Transverse colon (tissue), 4 donors: ENCODE data around the gene CSNK1D. TPM values are rescaled to one million over a fixed set of nuclear protein-coding genes. Genes with fewer than 3 reads are reported as not detected.
"Not testable (repeated sequence)": the region's sequence is repeated elsewhere in the genome, so short reads cannot be mapped to it uniquely, and the experiment has no call there.

Source experiments
- DNase-seq: peaks from one replicate; pipeline ENCODE4 v3.0.0-alpha.2; 2019
- H3K27ac ChIP-seq, 4 donors: fragments of 200-600 bp; sonication (generic); 2 replicates each; pipeline ENCODE4 v1.5.1; 2016 to 2018; ENCODE audit warnings: inconsistent platforms in 4 of 4
- H3K27me3 ChIP-seq: fragments of 200-600 bp; sonication (generic); 2 replicates; pipeline ENCODE4 v1.5.1; 2017; ENCODE audit warnings: inconsistent platforms
- H3K36me3 ChIP-seq, 4 donors: fragments of 200-600 bp; sonication (generic); 2 replicates each; pipeline ENCODE4 v1.5.1; 2017 to 2019; ENCODE audit warnings: inconsistent platforms in 4 of 4
- H3K4me1 ChIP-seq, 4 donors: fragments of 200-600 bp; sonication (generic); 2 replicates each; pipeline ENCODE4 v1.5.1; 2017 to 2020; ENCODE audit warnings: inconsistent platforms in 4 of 4
- H3K4me3 ChIP-seq, 4 donors: fragments of 200-600 bp; sonication (generic); 1 replicate in 1 of 4; 2 replicates in 3 of 4; pipeline versions ENCODE4 v1.5.1 to v1.6.1; 2017 to 2019; ENCODE audit warnings: inconsistent platforms in 4 of 4
- H3K9me3 ChIP-seq, 2 donors: fragments of 200-600 bp; sonication (generic); 2 replicates each; pipeline ENCODE4 v1.5.1; 2017 to 2019; ENCODE audit warnings: inconsistent platforms in 2 of 2
- EP300 ChIP-seq: sonication (generic); formaldehyde crosslinking; IDR thresholded peaks from one replicate; pipeline ENCODE4 v1.6.1; 2017; ENCODE audit warnings: antibody characterized with exemption, low read depth
- POLR2A ChIP-seq: fragments of 450-650 bp; IDR thresholded peaks from one replicate; pipeline ENCODE4 v1.6.1; 2016; ENCODE audit warnings: antibody characterized with exemption, mild to moderate bottlenecking, moderate library complexity
- POLR2AphosphoS5 ChIP-seq, 3 donors: sonication (generic); formaldehyde crosslinking; IDR thresholded peaks; one replicate each; pipeline ENCODE4 v1.6.1; 2016; ENCODE audit warnings: antibody characterized with exemption in 3 of 3
- WGBS, 2 donors: methylation state at CpG; one replicate each; pipeline ENCODE4 v1.1.5; 2018; ENCODE audit warnings: low coverage in 1 of 2; 5-methylcytosine and 5-hydroxymethylcytosine counted together
- in situ Hi-C, 4 donors: fragments of 200-750 bp; cut with MboI; loops; one replicate each; pipeline versions ENCODE4 v1.15.0 to v1.15.1; 2017; ENCODE audit warnings: low sequenced_read_pairs in 3 of 4, low pct_ligation_motif_present in 1 of 4, low pct_unique_long_range_greater_than_20kb in 1 of 4
- intact Hi-C: fragments of 100-400 bp; cut with DNase I; formaldehyde crosslinking; loops from one replicate; pipeline ENCODE4 v1.15.1; 2023; ENCODE audit warnings: low total_unique reads
- total RNA-seq, 4 donors: library from RNA; depleted of rRNA; stranded (reverse); fragments of >200 nt; gene quantifications; one replicate each; pipeline ENCODE4 v1.1.0, GENCODE V29; 2016
- TF ChIP-seq, protein P1 (sequence below), 5 experiments: fragments of 200-600 bp in 3 of 5; fragments of 450-650 bp in 2 of 5; sonication (generic) in 3 of 5; IDR thresholded peaks; 1 replicate in 2 of 5; 2 replicates in 3 of 5; pipeline ENCODE4 v1.5.1; 2016 to 2017; ENCODE audit warnings: antibody characterized with exemption in 5 of 5, inconsistent platforms in 3 of 5, mild to moderate bottlenecking in 2 of 5, moderate library complexity in 1 of 5

CSNK1D gene
- total RNA-seq, 4 donors from 2014 or later = 86.0 to 230 (median 148) TPM

DNA sequence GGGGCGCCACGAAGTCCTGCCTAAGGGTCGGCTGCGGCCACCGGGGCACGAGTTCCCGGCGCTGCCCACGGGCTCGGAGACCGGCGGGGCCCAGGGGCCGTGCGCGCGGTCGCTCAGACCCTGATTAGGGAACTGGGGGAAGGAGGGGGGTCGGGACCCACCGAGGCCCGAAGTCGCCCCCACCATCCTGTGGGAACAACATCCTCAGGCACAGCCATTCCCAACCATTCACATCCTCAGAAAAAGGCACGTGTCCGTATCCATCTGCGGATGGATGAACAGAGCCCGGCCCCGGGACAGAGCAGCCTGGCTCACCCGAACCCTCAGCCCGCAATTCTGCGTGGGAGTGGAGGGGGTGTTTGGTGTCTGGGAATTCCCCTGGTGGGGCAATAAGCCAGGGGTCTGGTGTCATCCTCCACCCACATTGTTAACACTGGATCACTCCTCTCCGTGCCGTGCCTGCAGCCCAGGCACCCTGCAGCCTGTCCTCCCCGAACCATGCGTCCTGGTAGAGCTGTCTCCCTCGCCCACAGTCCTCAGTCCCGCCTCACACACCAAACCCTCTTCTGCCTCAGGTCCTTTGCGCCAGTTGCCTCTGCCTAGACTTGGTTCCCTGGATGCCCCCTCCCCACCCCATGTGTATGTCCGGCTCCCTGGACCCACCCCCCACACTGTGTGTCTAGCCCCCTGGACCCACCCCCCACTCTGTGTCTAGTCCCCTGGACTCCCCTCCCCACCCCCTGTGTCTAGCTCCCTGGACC is 60.1 kb downstream of the CSNK1D start:
- intact Hi-C loops (no loop called here), in situ Hi-C loops (no loop called here)
- H3K36me3 ChIP-seq = no peaks in the 10 kb centered on the region
- H3K27ac ChIP-seq = peak overlapping the region; percentile 83 to 91 (median 89)
- 13% methylated on average over 16 of the region's 37 CpGs; no CpG with 5 or more reads in 1 of the 2 donors for WGBS, 2 donors
- no peaks in the 10 kb centered on the region for H3K27me3 ChIP-seq
- H3K4me1 ChIP-seq = peaks cover 27 to 42% (median 34%) of the 10 kb centered on the region in 4 donors
- H3K4me3 ChIP-seq = peak overlapping the region; percentile 70 to 100 (median 78)
- no peaks in the 10 kb centered on the region for H3K9me3 ChIP-seq
- no peak for TF ChIP-seq POLR2A
- TF ChIP-seq EP300 = no peak
- no peak for TF ChIP-seq POLR2AphosphoS5 (IDR thresholded peaks at IDR 0.05)
- TF ChIP-seq, protein P1, sequence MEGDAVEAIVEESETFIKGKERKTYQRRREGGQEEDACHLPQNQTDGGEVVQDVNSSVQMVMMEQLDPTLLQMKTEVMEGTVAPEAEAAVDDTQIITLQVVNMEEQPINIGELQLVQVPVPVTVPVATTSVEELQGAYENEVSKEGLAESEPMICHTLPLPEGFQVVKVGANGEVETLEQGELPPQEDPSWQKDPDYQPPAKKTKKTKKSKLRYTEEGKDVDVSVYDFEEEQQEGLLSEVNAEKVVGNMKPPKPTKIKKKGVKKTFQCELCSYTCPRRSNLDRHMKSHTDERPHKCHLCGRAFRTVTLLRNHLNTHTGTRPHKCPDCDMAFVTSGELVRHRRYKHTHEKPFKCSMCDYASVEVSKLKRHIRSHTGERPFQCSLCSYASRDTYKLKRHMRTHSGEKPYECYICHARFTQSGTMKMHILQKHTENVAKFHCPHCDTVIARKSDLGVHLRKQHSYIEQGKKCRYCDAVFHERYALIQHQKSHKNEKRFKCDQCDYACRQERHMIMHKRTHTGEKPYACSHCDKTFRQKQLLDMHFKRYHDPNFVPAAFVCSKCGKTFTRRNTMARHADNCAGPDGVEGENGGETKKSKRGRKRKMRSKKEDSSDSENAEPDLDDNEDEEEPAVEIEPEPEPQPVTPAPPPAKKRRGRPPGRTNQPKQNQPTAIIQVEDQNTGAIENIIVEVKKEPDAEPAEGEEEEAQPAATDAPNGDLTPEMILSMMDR (IDR thresholded peaks at IDR 0.05) = no peak
- DNase-seq = peak; percentile 43

DNA sequence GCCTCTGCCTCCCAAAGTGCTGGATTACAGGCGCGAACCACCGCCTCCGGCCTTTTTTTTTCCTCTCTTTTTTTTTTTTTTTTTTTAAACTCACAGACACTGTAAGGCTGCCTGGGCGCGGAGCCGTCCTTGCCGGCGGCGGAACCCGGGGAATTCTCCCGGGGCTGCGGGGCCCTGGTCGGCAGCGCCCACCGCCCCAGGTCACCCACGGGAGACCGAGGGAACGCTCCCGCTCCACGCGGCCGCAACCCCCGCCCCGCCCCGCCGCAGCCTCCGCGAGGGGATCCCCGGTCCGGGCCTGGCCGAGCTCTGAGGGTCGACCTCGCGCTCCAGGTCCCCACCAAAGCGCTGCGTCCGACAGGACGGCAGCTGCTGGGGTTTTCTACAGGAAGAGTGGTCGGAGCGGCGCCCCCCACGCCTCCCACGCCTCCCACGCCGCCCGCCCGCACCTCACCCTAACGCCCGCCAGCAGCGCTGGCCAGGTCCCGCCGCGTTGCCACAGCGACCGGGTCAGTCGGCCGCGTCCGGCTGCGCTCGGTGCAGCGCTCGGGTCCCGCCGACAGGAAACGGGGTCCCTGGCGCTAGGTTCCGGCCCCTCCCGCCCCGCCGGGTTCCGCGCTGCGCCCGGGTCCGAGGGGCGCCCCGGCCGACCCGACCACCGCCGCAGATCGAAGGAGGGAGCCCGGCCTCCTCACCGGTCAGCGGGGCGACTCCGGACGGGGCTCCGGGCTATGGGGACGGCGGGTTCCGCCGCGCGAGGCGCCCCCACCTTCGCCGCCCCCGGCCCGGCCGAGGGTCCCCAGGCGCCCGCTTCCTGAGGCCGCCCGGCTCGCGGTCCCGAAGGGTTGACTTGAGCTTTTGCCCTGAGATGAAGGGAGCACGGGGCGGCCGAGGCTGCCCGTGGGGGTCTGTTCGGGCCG is 60.9 kb downstream of the CSNK1D start, which contains the start of gene CCDC57:
Gene CCDC57, minus strand, starts transcription at position 512 of the 920 bp plus-strand sequence. CDS start 10,898 bp downstream, outside the sequence.
- 0% methylated on average over 4 to 36 of the region's 116 CpGs for WGBS, 2 donors
- Histone ChIP-seq H3K27me3 (no peaks in the 10 kb centered on the region), H3K9me3 (no peaks in the 10 kb centered on the region), H3K36me3 (no peaks in the 10 kb centered on the region), H3K4me1 (peaks cover 24 to 41% (median 33%) of the 10 kb centered on the region in 4 donors), H3K27ac (peak within 1 kb of the TSS; percentile 83 to 91 (median 89)), H3K4me3 (peak within 1 kb of the TSS; percentile 70 to 100 (median 78))
- intact Hi-C loops (no loop called here), in situ Hi-C loops (no loop called here)
- TF ChIP-seq POLR2AphosphoS5 (IDR thresholded peaks at IDR 0.05) (peak; percentile 59 to 74 (median 60)), POLR2A (peak; percentile 50), EP300 (no peak)
- TF ChIP-seq, protein P1 (IDR thresholded peaks at IDR 0.05) = peak in 1 of 5 experiments; percentile 49
- DNase-seq = peak; percentile 83

DNA sequence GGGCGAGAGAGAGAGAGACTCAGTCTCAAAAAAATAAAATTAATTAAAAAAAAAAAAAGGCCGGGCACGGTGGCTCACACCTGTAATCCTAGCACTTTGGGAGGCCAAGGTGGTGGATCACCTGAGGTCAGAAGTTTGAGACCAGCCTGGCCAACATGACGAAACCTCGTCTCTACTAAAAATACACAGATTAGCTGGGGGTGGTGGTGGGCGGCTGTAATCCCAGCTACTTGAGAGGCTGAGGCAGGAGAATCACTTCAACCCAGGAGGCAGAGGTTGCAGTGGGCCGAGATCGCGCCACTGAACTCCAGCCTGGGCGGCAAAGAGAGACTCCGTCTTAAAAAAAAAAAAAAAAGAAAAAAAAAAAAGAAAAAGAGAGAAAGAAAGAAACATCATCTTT is 62.8 kb downstream of the CSNK1D start:
- H3K27ac ChIP-seq, in situ Hi-C loops, H3K27me3 ChIP-seq, H3K9me3 ChIP-seq, H3K36me3 ChIP-seq, DNase-seq, intact Hi-C loops, H3K4me3 ChIP-seq: not testable (repeated sequence)
- peaks cover 15 to 33% (median 24%) of the 10 kb centered on the region in 4 donors for H3K4me1 ChIP-seq
- WGBS, 2 donors = 94 to 100% methylated on average over 6 to 11 of the region's 11 CpGs

DNA sequence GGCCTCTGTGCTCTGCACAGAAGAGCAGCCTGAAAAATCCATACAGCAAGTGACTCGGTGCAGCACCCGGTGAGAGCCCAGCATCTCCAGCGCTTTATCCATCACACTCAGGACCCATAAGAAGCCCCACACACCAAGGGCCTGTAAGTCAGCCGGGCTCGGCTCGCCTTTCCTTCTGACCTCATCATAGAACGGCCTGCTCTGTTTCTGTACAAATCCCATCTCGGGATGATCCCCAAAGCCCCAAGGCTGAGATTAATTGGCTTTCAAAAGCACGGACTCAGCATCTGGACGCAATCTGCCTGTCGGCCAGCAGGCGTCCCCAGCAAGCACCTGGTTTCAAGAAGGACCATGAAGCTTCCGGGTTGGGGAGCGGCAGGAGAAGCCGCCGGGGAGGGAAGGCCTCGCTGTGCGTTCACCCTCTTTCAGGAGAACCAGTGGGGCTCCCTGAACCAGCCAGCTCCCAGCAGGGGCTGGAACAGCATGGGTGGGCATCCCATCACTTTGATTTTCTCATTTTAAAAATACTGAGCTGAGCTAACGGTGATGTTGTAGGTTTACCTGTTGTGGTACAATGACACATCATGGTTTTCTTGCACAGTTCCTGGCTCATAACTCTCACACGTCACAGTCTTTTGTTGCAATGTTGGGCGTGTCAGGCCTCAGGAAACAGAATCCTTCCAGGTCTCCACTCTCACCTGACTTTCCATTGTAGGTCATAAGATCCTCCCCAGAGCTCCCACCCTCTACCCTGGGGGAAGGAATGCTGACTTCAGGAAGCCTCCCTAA is 67.6 kb downstream of the CSNK1D start:
- Histone ChIP-seq H3K4me3 (no peak overlapping the region), H3K36me3 (no peaks in the 10 kb centered on the region), H3K4me1 (peaks cover 11 to 15% (median 12%) of the 10 kb centered on the region in 4 donors), H3K9me3 (no peaks in the 10 kb centered on the region), H3K27me3 (no peaks in the 10 kb centered on the region), H3K27ac (peak overlapping the region; percentile 73 to 81 (median 76))
- TF ChIP-seq POLR2A (peak; percentile 87), EP300 (no peak), POLR2AphosphoS5 (IDR thresholded peaks at IDR 0.05) (peak; percentile 8 to 90 (median 85))
- TF ChIP-seq, protein P1 (IDR thresholded peaks at IDR 0.05) = peak; percentile 89 to 97 (median 93)
- 16% methylated on average over 21 of the region's 21 CpGs; no CpG with 5 or more reads in 1 of the 2 donors for WGBS, 2 donors
- intact Hi-C loops = loop anchor here (2.0 kb wide), 1 partner anchor 115 kb away; no protein-coding TSS in a partner anchor
- in situ Hi-C loops = loop anchor here in 1 of 4 donors (10.0 kb wide), 1 partner anchor 119 kb away; no protein-coding TSS in a partner anchor
- DNase-seq = peak; percentile 89
